HG02981 (cell line): ENCODE measurements around the gene TLR9.

Source experiments
- ATAC-seq: cut with Tn5 transposase; IDR thresholded peaks from one replicate; pipeline ENCODE4 v1.9.1; 2021; ENCODE audit warnings: mild to moderate bottlenecking, moderate library complexity; ENCODE audit not compliant: unreplicated experiment

The TLR9 gene

GRCh38 chr3:52218026-52218425 is 7.4 kb downstream of the TLR9 start:
- no peak for ATAC-seq

- ATAC-seq, result no peak
Measured at GRCh38 chr3:52217409-52217805, 8.0 kb downstream of the TLR9 start.

GRCh38 chr3:52216585-52217408 is 8.6 kb downstream of the TLR9 start:
- no peak for ATAC-seq

GRCh38 chr3:52215351-52215750 is 10.1 kb downstream of the TLR9 start:
- ATAC-seq, result no peak

GRCh38 chr3:52213901-52214300 is 11.5 kb downstream of the TLR9 start:
- no peak for ATAC-seq

GRCh38 chr3:52213005-52213404 is 12.4 kb downstream of the TLR9 start:
- no peak for ATAC-seq

GRCh38 chr3:52211268-52211891 is 14.1 kb downstream of the TLR9 start:
- ATAC-seq, result no peak

- ATAC-seq, result no peak
Measured at GRCh38 chr3:52210550-52211046, 14.8 kb downstream of the TLR9 start.

- ATAC-seq, result no peak
Measured at GRCh38 chr3:52210037-52210436, 15.4 kb downstream of the TLR9 start.

GRCh38 chr3:52208556-52208955 is 16.9 kb downstream of the TLR9 start:
- ATAC-seq, result no peak

GRCh38 chr3:52205727-52206372 is 19.6 kb downstream of the TLR9 start:
- no peak for ATAC-seq

- ATAC-seq, result no peak
Measured at GRCh38 chr3:52204337-52205073, 20.9 kb downstream of the TLR9 start.

- ATAC-seq, result no peak
Measured at GRCh38 chr3:52203701-52204100, 21.7 kb downstream of the TLR9 start.

- ATAC-seq, result no peak
Measured at GRCh38 chr3:52202384-52203077, 22.9 kb downstream of the TLR9 start.

- ATAC-seq, result no peak
Measured at GRCh38 chr3:52200981-52201679, 24.3 kb downstream of the TLR9 start.

- ATAC-seq, result no peak
Measured at GRCh38 chr3:52198643-52199608, 26.5 kb downstream of the TLR9 start.

GRCh38 chr3:52197842-52198625 is 27.4 kb downstream of the TLR9 start, which contains the start of gene ALAS1:
TSS of gene ALAS1 (plus strand) at chr3:52198160. CDS start at chr3:52199242, 1,082 bp downstream.
- peak; percentile 77 for ATAC-seq

- peak; percentile 3 for ATAC-seq
Measured at GRCh38 chr3:52197499-52197841, 28.0 kb downstream of the TLR9 start.
